Caco-2 (cell line): Measurements from ENCODE around the gene GASK1A. TPM values are rescaled to one million over a fixed set of nuclear protein-coding genes. Genes with fewer than 3 reads are reported as not detected.

ENCODE experiments used
- BruUV-seq: library from RNA; stranded (reverse); fragments of 400-500 nt; replicated peaks from 2 replicates; lab custom pipeline; 2021; lab: Mats Ljungman, UMichigan
- CTCF ChIA-PET: fragments of 300-600 bp; sonication (Branson Sonifier 250); formaldehyde crosslinking; loops from one replicate; lab custom pipeline; 2022; ENCODE audit warnings: antibody characterized with exemption; lab: Charles Lee
- POLR2A ChIA-PET: fragments of 300-600 bp; sonication (Branson Sonifier 250); formaldehyde crosslinking; loops from one replicate; lab custom pipeline; 2022; ENCODE audit warnings: antibody characterized with exemption; lab: Charles Lee
- DNase-seq, 2 experiments: peaks; one replicate each; pipeline versions ENCODE4 v3.0.0 to v3.0.0-alpha.2; 2020 to 2022
- H3K27me3 ChIP-seq: replicated peaks from 2 replicates; pipeline ENCODE4 v1.6.0; 2011; ENCODE audit warnings: low read length; ENCODE audit not compliant: control insufficient read depth, insufficient read depth
- H3K36me3 ChIP-seq: 2 replicates; pipeline ENCODE4 v1.5.1; 2011; ENCODE audit warnings: low read length; ENCODE audit not compliant: control insufficient read depth, insufficient read depth
- H3K4me1 ChIP-seq: fragments of 250-450 bp; sonication (Bioruptor Pico); 2 replicates; pipeline ENCODE4 v1.5.1; 2020; ENCODE audit warnings: mild to moderate bottlenecking
- H3K4me3 ChIP-seq: 2 replicates; pipeline ENCODE4 v1.5.1; 2011; ENCODE audit warnings: low read depth, mild to moderate bottlenecking, control low read depth, low read length
- H3K9me3 ChIP-seq: fragments of 250-450 bp; sonication (Bioruptor Pico); 2 replicates; pipeline ENCODE4 v1.5.1; 2020; ENCODE audit warnings: mild to moderate bottlenecking, moderate library complexity
- H3K27ac Mint-ChIP-seq: one replicate; pipeline ENCODE4 v1.8.0; 2022; ENCODE audit warnings: mixed read lengths; ENCODE audit not compliant: unreplicated experiment
- H3K27me3 Mint-ChIP-seq: one replicate; pipeline ENCODE4 v1.8.0; 2022; ENCODE audit warnings: mixed read lengths; ENCODE audit not compliant: insufficient read depth, unreplicated experiment
- H3K36me3 Mint-ChIP-seq: one replicate; pipeline ENCODE4 v1.8.0; 2022; ENCODE audit warnings: mild to moderate bottlenecking, mixed read lengths; ENCODE audit not compliant: insufficient read depth, unreplicated experiment
- H3K4me1 Mint-ChIP-seq: one replicate; pipeline ENCODE4 v1.8.0; 2022; ENCODE audit warnings: low read depth, mixed read lengths; ENCODE audit not compliant: unreplicated experiment
- H3K4me3 Mint-ChIP-seq: one replicate; pipeline ENCODE4 v1.8.0; 2022; ENCODE audit warnings: mild to moderate bottlenecking, moderate library complexity, mixed read lengths; ENCODE audit not compliant: unreplicated experiment
- H3K9me3 Mint-ChIP-seq: one replicate; pipeline ENCODE4 v1.8.0; 2022; ENCODE audit warnings: mixed read lengths; ENCODE audit not compliant: unreplicated experiment
- CTCF ChIP-seq, 2 experiments: fragments of 200-600 bp in 1 of 2; IDR thresholded peaks; 1 replicate in 1 of 2; 2 replicates in 1 of 2; pipeline versions ENCODE4 v1.5.1 to v1.8.0; 2011 to 2022; ENCODE audit warnings: antibody characterized with exemption in 1 of 2, control low read depth in 1 of 2, inconsistent platforms in 1 of 2, low read depth in 1 of 2, low read length in 1 of 2, mild to moderate bottlenecking in 1 of 2, moderate library complexity in 1 of 2; ENCODE audit not compliant: insufficient read depth in 1 of 2, severe bottlenecking in 1 of 2, unreplicated experiment in 1 of 2
- intact Hi-C: fragments of 100-400 bp; cut with micrococcal nuclease; formaldehyde crosslinking; loops from one replicate; pipeline ENCODE4 v1.10.0; 2022; ENCODE audit not compliant: unreplicated experiment
- total RNA-seq: library from RNA; stranded (reverse); gene quantifications from 2 replicates; pipeline ENCODE4 v1.2.3, GENCODE V29; 2022

GASK1A gene
- total RNA-seq, 1 experiment from 2014 or later: 0.16 TPM

- Histone ChIP-seq H3K27me3 (no peaks in the 10 kb centered on the region), H3K4me3 (no peak overlapping the region), H3K4me1 (no peaks in the 10 kb centered on the region), H3K36me3 (no peaks in the 10 kb centered on the region), H3K9me3 (0 out of 2 replicates have a peak, but pooled peaks cover 5% of the 10 kb centered on the region)
- BruUV-seq: no TSS peak
- POLR2A ChIA-PET: no interaction called here
- Mint-ChIP-seq H3K4me1 (no peaks in the 10 kb centered on the region), H3K27me3 (no peaks in the 10 kb centered on the region), H3K4me3 (no peak overlapping the region), H3K27ac (no peak overlapping the region), H3K9me3 (no peaks in the 10 kb centered on the region), H3K36me3 (no peaks in the 10 kb centered on the region)
- no peak for TF ChIP-seq CTCF (IDR thresholded peaks at IDR 0.05; ENCODE audit: insufficient read depth in 1 of 2, low read depth in 1 of 2, low read length in 1 of 2, severe bottlenecking in 1 of 2, unreplicated experiment in 1 of 2)
- DNase-seq: no peak
- CTCF ChIA-PET: no interaction called here
- intact Hi-C loops: no loop called here
These were observed 35.1 kb downstream of the GASK1A start for GRCh38 chr3:43014241-43014640.

- no peak for DNase-seq
- intact Hi-C loops: no loop called here
- BruUV-seq: no TSS peak
- POLR2A ChIA-PET: no interaction called here
- Histone ChIP-seq H3K27me3 (no peaks in the 10 kb centered on the region), H3K9me3 (0 out of 2 replicates have a peak, but pooled peaks cover 5% of the 10 kb centered on the region), H3K36me3 (no peaks in the 10 kb centered on the region), H3K4me3 (no peak overlapping the region), H3K4me1 (no peaks in the 10 kb centered on the region)
- Mint-ChIP-seq H3K27me3 (no peaks in the 10 kb centered on the region), H3K36me3 (no peaks in the 10 kb centered on the region), H3K9me3 (no peaks in the 10 kb centered on the region), H3K4me1 (no peaks in the 10 kb centered on the region), H3K27ac (no peak overlapping the region), H3K4me3 (no peak overlapping the region)
- CTCF ChIA-PET: no interaction called here
- TF ChIP-seq CTCF (IDR thresholded peaks at IDR 0.05; ENCODE audit: insufficient read depth in 1 of 2, low read depth in 1 of 2, low read length in 1 of 2, severe bottlenecking in 1 of 2, unreplicated experiment in 1 of 2): no peak
These were observed 35.8 kb downstream of the GASK1A start for GRCh38 chr3:43014956-43015355.

- H3K36me3 ChIP-seq: no peaks in the 10 kb centered on the region
- no peak for TF ChIP-seq CTCF (IDR thresholded peaks at IDR 0.05; ENCODE audit: insufficient read depth in 1 of 2, low read depth in 1 of 2, low read length in 1 of 2, severe bottlenecking in 1 of 2, unreplicated experiment in 1 of 2)
- no TSS peak for BruUV-seq
- CTCF ChIA-PET: no interaction called here
- Mint-ChIP-seq H3K4me1 (no peaks in the 10 kb centered on the region), H3K36me3 (no peaks in the 10 kb centered on the region), H3K9me3 (no peaks in the 10 kb centered on the region), H3K4me3 (no peak overlapping the region), H3K27me3 (no peaks in the 10 kb centered on the region), H3K27ac (no peak overlapping the region)
- H3K4me1 ChIP-seq: no peaks in the 10 kb centered on the region
- no peaks in the 10 kb centered on the region for H3K27me3 ChIP-seq
- intact Hi-C loops: no loop called here
- no peak overlapping the region for H3K4me3 ChIP-seq
- 0 out of 2 replicates have a peak, but pooled peaks cover 5% of the 10 kb centered on the region for H3K9me3 ChIP-seq
- POLR2A ChIA-PET: no interaction called here
- DNase-seq: no peak
These were observed 36.5 kb downstream of the GASK1A start for GRCh38 chr3:43015572-43015971.
